ENCODE measurements around the gene SCAF1. TPM values are rescaled to one million over a fixed set of nuclear protein-coding genes. Genes with fewer than 3 reads are reported as not detected.

The SCAF1 gene
- total RNA-seq, 6 experiments from 2014 or later = 14.6 to 33.0 (median 27.3) TPM

DNA sequence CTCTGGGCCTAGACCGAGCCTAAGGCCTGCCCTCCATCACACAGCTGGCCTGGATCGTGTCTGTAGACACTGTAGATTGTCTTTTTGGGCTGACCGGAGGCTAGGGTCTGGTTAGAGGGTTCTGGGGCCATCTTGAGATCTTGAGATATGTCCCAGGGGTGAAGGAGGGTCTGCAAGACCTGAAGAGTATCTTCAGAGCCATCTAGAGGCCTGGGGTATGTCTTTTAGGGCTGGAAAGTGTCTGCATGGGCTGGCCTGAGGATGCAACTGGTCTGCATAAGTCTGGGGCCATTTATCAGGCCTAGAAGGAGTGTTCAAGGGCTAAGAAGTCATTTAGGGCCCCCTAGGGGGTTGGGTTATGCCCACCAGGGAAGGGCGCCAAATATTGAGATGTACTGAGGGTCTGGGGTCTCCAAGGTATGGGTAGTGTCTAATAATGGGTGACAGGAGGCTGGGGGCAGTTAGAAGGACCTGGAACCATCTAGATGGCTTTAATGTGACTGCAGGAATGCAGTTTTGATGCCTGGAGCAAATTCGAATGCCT lies 555 bp downstream of the SCAF1 start:
- no peak for DNase-seq

DNA sequence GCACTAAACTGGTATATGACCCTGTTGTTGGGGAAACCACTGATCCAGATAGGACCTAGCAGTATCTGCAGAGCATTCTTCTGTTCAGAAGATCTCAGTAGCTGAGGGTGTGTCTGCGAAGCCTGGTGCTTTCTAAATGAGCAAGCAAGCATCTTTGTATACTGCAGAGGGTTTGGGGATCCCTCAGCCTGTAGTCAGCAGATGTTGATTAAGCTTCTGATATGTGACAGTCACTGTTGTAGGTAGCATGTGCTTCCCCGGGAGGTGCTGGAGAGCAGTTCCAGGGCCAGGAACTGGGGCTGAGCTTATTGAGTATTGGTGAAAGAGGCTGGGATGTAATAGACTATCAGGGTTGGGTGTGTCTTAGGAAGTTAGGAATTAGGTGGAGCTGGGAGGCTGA lies 1.5 kb downstream of the SCAF1 start:
- WGBS (ENCODE audit: insufficient coverage, low coverage, low lambda C conversion rate, missing lambda C conversion rate) = 71% methylated on average over 2 of the region's 2 CpGs
- Histone ChIP-seq H3K36me3 (peaks cover 0 to 22% (median 2%) of the 10 kb centered on the region in 4 donors), H3K4me3 (no peak overlapping the region), H3K9me3 (no peaks in the 10 kb centered on the region), H3K27me3 (no peaks in the 10 kb centered on the region), H3K4me1 (peaks cover 0 to 15% (median 8%) of the 10 kb centered on the region in 4 donors), H3K27ac (no peak overlapping the region)
- intact Hi-C loops (cut with DNase I) = no loop called here
- no peak for DNase-seq
- TF ChIP-seq, protein P1, sequence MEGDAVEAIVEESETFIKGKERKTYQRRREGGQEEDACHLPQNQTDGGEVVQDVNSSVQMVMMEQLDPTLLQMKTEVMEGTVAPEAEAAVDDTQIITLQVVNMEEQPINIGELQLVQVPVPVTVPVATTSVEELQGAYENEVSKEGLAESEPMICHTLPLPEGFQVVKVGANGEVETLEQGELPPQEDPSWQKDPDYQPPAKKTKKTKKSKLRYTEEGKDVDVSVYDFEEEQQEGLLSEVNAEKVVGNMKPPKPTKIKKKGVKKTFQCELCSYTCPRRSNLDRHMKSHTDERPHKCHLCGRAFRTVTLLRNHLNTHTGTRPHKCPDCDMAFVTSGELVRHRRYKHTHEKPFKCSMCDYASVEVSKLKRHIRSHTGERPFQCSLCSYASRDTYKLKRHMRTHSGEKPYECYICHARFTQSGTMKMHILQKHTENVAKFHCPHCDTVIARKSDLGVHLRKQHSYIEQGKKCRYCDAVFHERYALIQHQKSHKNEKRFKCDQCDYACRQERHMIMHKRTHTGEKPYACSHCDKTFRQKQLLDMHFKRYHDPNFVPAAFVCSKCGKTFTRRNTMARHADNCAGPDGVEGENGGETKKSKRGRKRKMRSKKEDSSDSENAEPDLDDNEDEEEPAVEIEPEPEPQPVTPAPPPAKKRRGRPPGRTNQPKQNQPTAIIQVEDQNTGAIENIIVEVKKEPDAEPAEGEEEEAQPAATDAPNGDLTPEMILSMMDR (IDR thresholded peaks at IDR 0.05) = no peak
- no peak for TF ChIP-seq POLR2A (IDR thresholded peaks at IDR 0.05)
- ATAC-seq = no peak

More for the DNA sequence above, 555 bp downstream of the SCAF1 start:
- H3K4me1 ChIP-seq = peaks cover 0 to 15% (median 8%) of the 10 kb centered on the region in 4 donors
- 3% methylated on average over 3 of the region's 5 CpGs for WGBS (ENCODE audit: insufficient coverage, low coverage, low lambda C conversion rate, missing lambda C conversion rate)
- H3K27me3 ChIP-seq = no peaks in the 10 kb centered on the region
- no peak for ATAC-seq
- intact Hi-C loops (cut with DNase I) = no loop called here
- TF ChIP-seq, protein P1 (IDR thresholded peaks at IDR 0.05) = no peak
- no peak for TF ChIP-seq POLR2A (IDR thresholded peaks at IDR 0.05)
- H3K4me3 ChIP-seq = peak overlapping the region; percentile 93 to 96 (median 96)
- H3K36me3 ChIP-seq = peaks cover 0 to 19% (median 2%) of the 10 kb centered on the region in 4 donors
- H3K9me3 ChIP-seq = no peaks in the 10 kb centered on the region
- peak overlapping the region; percentile 75 to 87 (median 83) for H3K27ac ChIP-seq

- intact Hi-C loops (cut with DNase I) = no loop called here
- H3K36me3 ChIP-seq = peaks cover 0 to 38% (median 5%) of the 10 kb centered on the region in 4 donors
- DNase-seq = peak in 1 of 3 donors; percentile 16
- TF ChIP-seq, protein P1 (IDR thresholded peaks at IDR 0.05) = no peak
- no peak for TF ChIP-seq POLR2A (IDR thresholded peaks at IDR 0.05)
- ATAC-seq = no peak
- no peaks in the 10 kb centered on the region for H3K9me3 ChIP-seq
- no peak overlapping the region for H3K4me3 ChIP-seq
- WGBS (ENCODE audit: insufficient coverage, low coverage, low lambda C conversion rate, missing lambda C conversion rate) = 80% methylated on average over 2 of the region's 11 CpGs
- no peak overlapping the region for H3K27ac ChIP-seq
- H3K4me1 ChIP-seq = peaks cover 0 to 15% (median 8%) of the 10 kb centered on the region in 4 donors
- H3K27me3 ChIP-seq = no peaks in the 10 kb centered on the region
These were observed 3.6 kb downstream of the SCAF1 start for GRCh38 chr19:49645592-49645991.

GRCh38 chr19:49645995-49646394 lies 4.0 kb downstream of the SCAF1 start:
- DNase-seq = no peak
- H3K36me3 ChIP-seq = peaks cover 0 to 39% (median 5%) of the 10 kb centered on the region in 4 donors
- 60% methylated on average over 1 of the region's 13 CpGs for WGBS (ENCODE audit: insufficient coverage, low coverage, low lambda C conversion rate, missing lambda C conversion rate)

More at GRCh38 chr19:49645995-49646394, 4.0 kb downstream of the SCAF1 start:
- Histone ChIP-seq H3K27ac (no peak overlapping the region), H3K4me1 (peaks cover 0 to 13% (median 8%) of the 10 kb centered on the region in 4 donors), H3K4me3 (no peak overlapping the region), H3K27me3 (no peaks in the 10 kb centered on the region), H3K9me3 (no peaks in the 10 kb centered on the region)
- no peak for TF ChIP-seq POLR2A (IDR thresholded peaks at IDR 0.05)
- TF ChIP-seq, protein P1 (IDR thresholded peaks at IDR 0.05) = no peak
- ATAC-seq = no peak
- intact Hi-C loops (cut with DNase I) = no loop called here

Data from right lobe of liver (tissue), 6 donors.